Daoy (cell line): ENCODE data around the gene BICD2. TPM values are rescaled to one million over a fixed set of nuclear protein-coding genes. Genes with fewer than 3 reads are reported as not detected.

Source experiments
- DNase-seq: peaks from one replicate; pipeline ENCODE4 v3.0.0-alpha.2; 2015; ENCODE audit warnings: low read depth
- total RNA-seq: library from RNA; depleted of rRNA; stranded (reverse); fragments of >200 nt; shearing (Covaris generic); gene quantifications from 2 replicates; pipeline ENCODE4 v1.2.3, GENCODE V29; 2014; rRNA removed

The BICD2 gene
- total RNA-seq, 1 experiment from 2014 or later, result 40.8 TPM

- peak; percentile 71 for DNase-seq
Measured at GRCh38 chr9:92668746-92669526, 95.7 kb downstream of the BICD2 start.

GRCh38 chr9:92666912-92667532, 97.6 kb downstream of the BICD2 start:
- no peak for DNase-seq

- no peak for DNase-seq
Measured at GRCh38 chr9:92666236-92666635, 98.4 kb downstream of the BICD2 start.

- no peak for DNase-seq
Measured at GRCh38 chr9:92665836-92666235, 98.8 kb downstream of the BICD2 start.

- DNase-seq, result no peak
Measured at GRCh38 chr9:92664394-92665152, 100.1 kb downstream of the BICD2 start.

- DNase-seq, result no peak
Measured at GRCh38 chr9:92663951-92664350, 100.7 kb downstream of the BICD2 start.

GRCh38 chr9:92663126-92663525, 101.5 kb downstream of the BICD2 start:
- no peak for DNase-seq

- no peak for DNase-seq
Measured at GRCh38 chr9:92661743-92662142, 102.9 kb downstream of the BICD2 start.

Other genes starting within 250 kb of the BICD2 start
- 0.15 and 0.17 TPM in 2 replicates for gene ECM2, start 228.8 kb downstream of the BICD2 start, total RNA-seq
- 31.3 and 39.0 TPM in 2 replicates for gene IPPK, start 94.7 kb downstream of the BICD2 start, total RNA-seq
- gene ZNF484, start 113.2 kb upstream of the BICD2 start, total RNA-seq, result 7.5 and 10.0 TPM in 2 replicates
- 0.06 and 0.65 TPM in 2 replicates for gene FGD3, start 182.7 kb upstream of the BICD2 start, total RNA-seq